Liver (tissue), 3 donors: ENCODE results near the gene CACHD1.

Experiments used
- CTCF ChIP-seq: fragments of 150-350 bp; IDR thresholded peaks from 2 replicates; pipeline ENCODE4 v1.5.1; 2017; ENCODE audit warnings: improper control_type of control experiment, low read depth, low read length; ENCODE audit not compliant: missing input control
- GABPA ChIP-seq, 2 donors: IDR thresholded peaks in 1 of 2; conservative IDR thresholded peaks in 1 of 2; 2 replicates each; pipeline ENCODE4 v1.6.1; 2016; ENCODE audit warnings: antibody characterized with exemption in 2 of 2, mild to moderate bottlenecking in 1 of 2, moderate library complexity in 1 of 2
- JUND ChIP-seq, 2 donors: IDR thresholded peaks; 2 replicates each; pipeline ENCODE4 v1.6.1; 2016; ENCODE audit warnings: antibody characterized with exemption in 2 of 2
- MAX ChIP-seq: IDR thresholded peaks from 2 replicates; pipeline ENCODE4 v1.6.1; 2016; ENCODE audit warnings: antibody characterized with exemption
- RXRA ChIP-seq, 2 donors: IDR thresholded peaks; 2 replicates each; pipeline ENCODE4 v1.6.1; 2017 to 2018; ENCODE audit warnings: antibody characterized with exemption in 2 of 2, mild to moderate bottlenecking in 1 of 2
- donor health status: healthy.
- donor health status: healthy.

DNA sequence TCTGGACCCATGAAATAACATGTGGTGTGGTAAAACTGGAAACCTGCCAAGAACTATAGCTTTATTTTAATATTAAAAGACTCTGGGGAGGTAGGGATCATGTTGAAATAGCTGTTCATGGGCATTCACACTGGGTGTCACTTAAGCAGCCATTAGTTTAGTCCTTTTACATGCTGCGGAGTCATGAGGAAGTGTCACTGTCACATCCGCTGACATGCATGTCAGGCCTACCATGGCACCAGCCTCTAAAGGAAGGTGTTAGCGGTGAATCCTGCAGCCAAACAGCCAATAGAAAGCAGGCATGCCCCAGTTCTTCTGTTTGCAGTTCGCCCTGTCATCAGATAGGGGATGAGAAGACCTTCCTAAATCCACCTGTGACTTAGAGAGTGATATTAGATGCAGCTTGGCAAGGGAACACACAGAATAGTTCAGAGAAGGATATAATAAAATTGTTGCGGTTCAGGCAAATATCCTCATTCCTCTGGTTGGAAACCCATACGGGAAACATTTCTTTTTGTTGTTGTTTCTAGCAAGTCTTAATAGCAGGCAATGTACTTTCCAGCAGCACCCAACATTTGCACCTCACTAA, 100.4 kb downstream of the CACHD1 start:
- no peak for TF ChIP-seq CTCF
- TF ChIP-seq RXRA (IDR thresholded peaks at IDR 0.05) = no peak
- no peak for TF ChIP-seq MAX
- TF ChIP-seq JUND (IDR thresholded peaks at IDR 0.05) = no peak
- no peak for TF ChIP-seq GABPA (IDR thresholded peaks at IDR 0.05 in 1 of 2, conservative IDR thresholded peaks at IDR 0.05 in 1 of 2)
